GM12878 (cell line): ENCODE measurements around the gene CATSPER3. TPM values are rescaled to one million over a fixed set of nuclear protein-coding genes. Genes with fewer than 3 reads are reported as not detected.

Experiments used
- ATAC-seq: fragments of 200-7000 bp; cut with Tn5 transposase; 3 replicates; pipeline ENCODE4 v1.9.1; 2020; ENCODE audit warnings: mild to moderate bottlenecking, moderate library complexity
- BruUV-seq: library from RNA; stranded (reverse); fragments of 400-500 nt; replicated peaks from 2 replicates; lab custom pipeline; 2021; lab: Mats Ljungman, UMichigan
- CTCF ChIA-PET: fragments of 300-600 bp; sonication (Branson Sonifier 250); formaldehyde crosslinking; extraction: SDS; loops from one replicate; lab custom pipeline; 2021; ENCODE audit warnings: inconsistent platforms; lab: Yijun Ruan, JAX
- POLR2A ChIA-PET: fragments of 350-600 bp; formaldehyde crosslinking; extraction: SDS; loops from one replicate; lab custom pipeline; 2021; ENCODE audit warnings: inconsistent platforms; lab: Charles Lee
- RAD21 ChIA-PET: fragments of 300-600 bp; sonication (Branson Sonifier 250); formaldehyde crosslinking; loops from one replicate; lab custom pipeline; 2023; ENCODE audit warnings: antibody characterized with exemption; ENCODE audit not compliant: unreplicated experiment; lab: Charles Lee
- SMC1A ChIA-PET: fragments of 300-600 bp; sonication (Branson Sonifier 250); formaldehyde crosslinking; loops from one replicate; lab custom pipeline; 2023; ENCODE audit not compliant: unreplicated experiment, uncharacterized antibody; lab: Charles Lee
- DNase-seq: peaks from one replicate; pipeline ENCODE4 v3.0.0-alpha.2; 2011; ENCODE audit warnings: low read depth, low spot score
- FAIRE-seq: peaks from 3 replicates; lab custom pipeline; 2011; peaks lifted over from hg19 to GRCh38; lab: Jason Lieb, UNC
- H2AFZ ChIP-seq: 2 replicates; pipeline ENCODE4 v1.6.0; 2011; ENCODE audit warnings: low read depth, low read length, control low read depth; ENCODE audit not compliant: control insufficient read depth
- H3K27ac ChIP-seq: 2 replicates; pipeline ENCODE4 v1.5.1; 2011; ENCODE audit warnings: control low read depth; ENCODE audit not compliant: control insufficient read depth, insufficient read depth
- H3K27me3 ChIP-seq, 2 experiments: replicated peaks in 1 of 2; 2 replicates each; pipeline versions ENCODE4 v1.6.0 to v1.6.1; 2011; ENCODE audit warnings: low read length in 1 of 2; ENCODE audit not compliant: control insufficient read depth in 2 of 2, insufficient read depth in 2 of 2
- H3K36me3 ChIP-seq, 2 experiments: 2 replicates each; pipeline ENCODE4 v1.5.1; 2011; ENCODE audit warnings: low read length in 1 of 2; ENCODE audit not compliant: control insufficient read depth in 2 of 2, insufficient read depth in 2 of 2
- H3K4me1 ChIP-seq: 2 replicates; pipeline ENCODE4 v1.6.1; 2011; ENCODE audit warnings: mild to moderate bottlenecking, low read length, moderate library complexity, mixed read lengths; ENCODE audit not compliant: control insufficient read depth, insufficient read depth
- H3K4me2 ChIP-seq: 2 replicates; pipeline ENCODE4 v1.6.0; 2011; ENCODE audit warnings: control low read depth; ENCODE audit not compliant: control insufficient read depth, insufficient read depth
- H3K4me3 ChIP-seq: fragments of 200-600 bp; sonication (generic); 2 replicates; pipeline ENCODE4 v1.5.1; 2016
- H3K79me2 ChIP-seq: 2 replicates; pipeline ENCODE4 v1.6.0; 2011; ENCODE audit warnings: low read length; ENCODE audit not compliant: control insufficient read depth, insufficient read depth
- H3K9ac ChIP-seq: 2 replicates; pipeline ENCODE4 v1.8.0; 2011; ENCODE audit warnings: low read length, control low read depth, mixed read lengths; ENCODE audit not compliant: control insufficient read depth, insufficient read depth
- H3K9me3 ChIP-seq: replicated peaks from 3 replicates; pipeline ENCODE4 v1.5.1; 2011; ENCODE audit warnings: mild to moderate bottlenecking, low read length; ENCODE audit not compliant: control insufficient read depth, insufficient read depth
- H4K20me1 ChIP-seq: 2 replicates; pipeline ENCODE4 v1.6.0; 2011; ENCODE audit not compliant: control insufficient read depth, insufficient read depth
- CBX3 ChIP-seq: fragments of 200-600 bp; sonication (generic); IDR thresholded peaks from 2 replicates; pipeline ENCODE4 v1.6.1; 2016; ENCODE audit warnings: low read depth, borderline replicate concordance
- FOS ChIP-seq: IDR thresholded peaks from 3 replicates; pipeline ENCODE4 v1.6.1; 2011; ENCODE audit warnings: borderline replicate concordance; ENCODE audit not compliant: insufficient read length; ENCODE audit errors: extremely low read depth
- NR2C2 ChIP-seq: IDR thresholded peaks from 2 replicates; pipeline ENCODE4 v1.6.1; 2011; ENCODE audit warnings: borderline replicate concordance, low read depth; ENCODE audit not compliant: control insufficient read depth, insufficient read length
- RAD51 ChIP-seq: fragments of 450-650 bp; IDR thresholded peaks from 2 replicates; pipeline ENCODE4 v1.6.1; 2016; ENCODE audit warnings: moderate library complexity, mild to moderate bottlenecking, inconsistent platforms
- RUNX3 ChIP-seq: IDR thresholded peaks from 2 replicates; pipeline ENCODE4 v1.6.1; 2012; ENCODE audit warnings: low read length, inconsistent platforms
- WRNIP1 ChIP-seq: IDR thresholded peaks from 2 replicates; pipeline ENCODE4 v1.6.1; 2011; ENCODE audit warnings: low read depth, low read length, improper control_type of control experiment, borderline replicate concordance
- WGBS: methylation state at CpG from one replicate; pipeline ENCODE4 v1.1.6; 2016; ENCODE audit warnings: low lambda C conversion rate; ENCODE audit not compliant: insufficient replicate concordance, insufficient coverage; ENCODE audit errors: missing lambda C conversion rate; 5-methylcytosine and 5-hydroxymethylcytosine counted together
- in situ Hi-C: fragments of 300-500 bp; cut with MboI; formaldehyde crosslinking; loops from 9 replicates; pipeline ENCODE4 v1.14.3; 2018; ENCODE audit warnings: mixed read lengths
- intact Hi-C: fragments of 100-400 bp; cut with micrococcal nuclease; formaldehyde crosslinking; loops from one replicate; pipeline ENCODE4 v1.14.2; 2022; ENCODE audit not compliant: unreplicated experiment
- polyA plus RNA-seq, 11 experiments: library from polyadenylated mRNA; depleted of rRNA in 4 of 11; unstranded in 6 of 11; stranded (reverse) in 5 of 11; fragments of >200 nt; fragmentation: Nextera tagmentation in 4 of 11; fragmentation: Illumina TruSeq in 1 of 11; extraction: Ambion mirVana in 4 of 11; extraction: Trizol in 1 of 11; gene quantifications; 1 replicate in 1 of 11; 2 replicates in 10 of 11; pipeline versions ENCODE4 v1.2.1 to v1.2.3, GENCODE V29; 2011 to 2016; ENCODE audit warnings: inconsistent platforms in 2 of 11, missing spikeins in 2 of 11, low read depth in 1 of 11
- total RNA-seq, 4 experiments: library from RNA; depleted of rRNA in 3 of 4; stranded (reverse); fragments of >200 nt in 3 of 4; fragmentation: Illumina TruSeq in 1 of 4; extraction: Trizol in 1 of 4; gene quantifications; 2 replicates each; pipeline versions ENCODE4 v1.2.1 to v1.2.3, GENCODE V29; 2013 to 2021
- TF ChIP-seq, protein P1 (sequence below): IDR thresholded peaks from 2 replicates; pipeline ENCODE4 v1.6.1; 2012; ENCODE audit warnings: low read depth, low read length, improper control_type of control experiment

The CATSPER3 gene
- total and polyA plus RNA-seq, 10 of the 15 experiments (the other 5 are each of a cell fraction or from before 2014, with no cell fraction given), result 0.06 to 0.38 (median 0.13) TPM; not detected in 4

DNA sequence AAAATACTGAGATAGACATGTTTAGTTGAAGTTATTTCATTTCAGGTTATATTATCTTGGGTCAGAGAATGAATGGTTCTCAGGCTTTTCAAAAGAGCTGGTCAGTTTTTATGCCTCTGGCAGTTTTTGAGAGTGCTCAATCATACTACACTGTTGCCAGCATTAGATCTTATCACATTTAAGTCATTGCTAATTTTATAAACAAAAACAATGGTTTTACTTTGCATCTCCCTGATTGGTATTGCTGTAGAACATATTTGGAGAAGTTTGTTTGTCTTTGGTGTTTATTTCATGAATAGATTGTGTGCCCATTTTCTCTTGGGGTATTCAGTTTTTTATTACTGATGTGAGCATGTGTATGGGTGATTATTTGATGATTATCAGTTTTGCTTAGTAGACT, 1.5 kb downstream of the CATSPER3 start (continued):
- TF ChIP-seq, protein P1, sequence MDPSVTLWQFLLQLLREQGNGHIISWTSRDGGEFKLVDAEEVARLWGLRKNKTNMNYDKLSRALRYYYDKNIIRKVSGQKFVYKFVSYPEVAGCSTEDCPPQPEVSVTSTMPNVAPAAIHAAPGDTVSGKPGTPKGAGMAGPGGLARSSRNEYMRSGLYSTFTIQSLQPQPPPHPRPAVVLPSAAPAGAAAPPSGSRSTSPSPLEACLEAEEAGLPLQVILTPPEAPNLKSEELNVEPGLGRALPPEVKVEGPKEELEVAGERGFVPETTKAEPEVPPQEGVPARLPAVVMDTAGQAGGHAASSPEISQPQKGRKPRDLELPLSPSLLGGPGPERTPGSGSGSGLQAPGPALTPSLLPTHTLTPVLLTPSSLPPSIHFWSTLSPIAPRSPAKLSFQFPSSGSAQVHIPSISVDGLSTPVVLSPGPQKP, result no peak
- no peak for TF ChIP-seq WRNIP1

DNA sequence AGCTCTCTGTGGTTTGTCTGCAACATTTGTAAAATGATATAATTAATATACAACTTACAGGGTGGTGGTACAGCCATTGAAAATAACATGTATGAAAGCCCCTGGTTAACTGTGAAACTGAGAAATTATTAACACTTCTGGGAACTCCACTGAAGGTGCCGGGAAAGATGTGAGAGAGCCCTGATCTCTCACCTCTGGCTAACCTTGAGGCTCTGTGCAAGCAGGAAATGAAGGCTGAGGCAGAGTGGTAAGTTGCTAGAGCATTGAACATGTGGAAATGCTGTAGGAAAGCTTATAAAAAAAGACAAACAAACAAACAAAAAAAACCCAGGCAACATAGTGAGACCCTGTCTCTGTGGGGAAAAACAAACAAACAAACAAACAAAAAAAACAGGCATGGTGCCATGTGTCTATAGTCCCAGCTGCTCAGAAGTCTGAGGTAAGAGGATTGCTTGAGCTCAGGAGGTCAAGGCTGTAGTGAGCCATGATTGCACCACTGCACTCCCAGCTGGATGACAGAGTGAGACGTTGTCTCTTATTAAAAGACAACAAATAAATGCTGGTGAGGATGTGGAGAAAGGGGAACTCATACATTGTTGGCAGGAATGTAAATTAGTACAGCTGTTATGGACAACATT, 7.5 kb downstream of the CATSPER3 start:
- intact Hi-C loops, result no loop called here
- Histone ChIP-seq H3K27me3 (no peaks in the 10 kb centered on the region), H3K9ac (no peak overlapping the region), H3K4me3 (no peak overlapping the region), H2AFZ (no peak overlapping the region), H3K4me2 (no peak overlapping the region), H3K9me3 (no peaks in the 10 kb centered on the region; the same call in 2 of the 3 replicates), H3K4me1 (no peaks in the 10 kb centered on the region), H3K27ac (no peak overlapping the region), H3K79me2 (no peaks in the 10 kb centered on the region), H3K36me3 (no peaks in the 10 kb centered on the region), H4K20me1 (no peaks in the 10 kb centered on the region)
- no TSS peak for BruUV-seq
- ATAC-seq (no peak), DNase-seq (no peak), FAIRE-seq (peak; percentile 18)
- ChIA-PET POLR2A (no interaction called here), SMC1A (interaction anchor here (1.1 kb wide), 1 partner anchor 15 kb away, joined by 3 read pairs; no protein-coding TSS in a partner anchor), RAD21 (no interaction called here), CTCF (no interaction called here)
- in situ Hi-C loops, result no loop called here
- no peak for TF ChIP-seq RUNX3
- TF ChIP-seq RAD51, result no peak
- no peak for TF ChIP-seq FOS
- no peak for TF ChIP-seq CBX3
- TF ChIP-seq NR2C2, result no peak
- 34% methylated on average over 2 of the region's 2 CpGs for WGBS
